HCT116 (cell line): Measurements from ENCODE around the gene ZBTB33. TPM values are rescaled to one million over a fixed set of nuclear protein-coding genes. Genes with fewer than 3 reads are reported as not detected.

Experiments
- ATAC-seq: fragments of 200-7000 bp; cut with Tn5 transposase; 2 replicates; pipeline ENCODE4 v1.9.1; 2020; ENCODE audit warnings: mild to moderate bottlenecking, moderate library complexity
- BruUV-seq: library from RNA; stranded (reverse); fragments of 400-500 nt; replicated peaks from 2 replicates; lab custom pipeline; 2021; lab: Mats Ljungman, UMichigan
- CTCF ChIA-PET: fragments of 300-600 bp; sonication (Branson Sonifier 250); formaldehyde crosslinking; loops from one replicate; lab custom pipeline; 2021; ENCODE audit warnings: antibody characterized with exemption; lab: Charles Lee
- POLR2A ChIA-PET: fragments of 300-600, 350-600 bp; sonication (Branson Sonifier 250); formaldehyde crosslinking; loops from one replicate; lab custom pipeline; 2021; ENCODE audit warnings: antibody characterized with exemption; lab: Charles Lee
- RAD21 ChIA-PET, 2 experiments: fragments of 300-600 bp; sonication (Branson Sonifier 250); formaldehyde crosslinking; loops; one replicate each; lab custom pipeline; 2023; ENCODE audit warnings: low total read pairs in 2 of 2; ENCODE audit not compliant: uncharacterized antibody in 2 of 2, unreplicated experiment in 2 of 2, low non-redundant PET in 1 of 2; lab: Charles Lee
- DNase-seq: peaks from one replicate; pipeline ENCODE4 v3.0.0-alpha.2; 2010; ENCODE audit warnings: low read depth, low spot score
- H2AFZ ChIP-seq: fragments of 200-600 bp; shearing (Covaris generic), sonication (generic); 2 replicates; pipeline ENCODE4 v1.6.1; 2017; ENCODE audit warnings: low read depth, mixed run types, mixed read lengths, antibody characterized with exemption, low read length; ENCODE audit not compliant: poor library complexity, severe bottlenecking
- H3K27ac ChIP-seq: 2 replicates; pipeline ENCODE4 v1.5.1; 2012; ENCODE audit warnings: low read depth, low read length
- H3K27me3 ChIP-seq: fragments of 200-600 bp; sonication (generic); 2 replicates; pipeline ENCODE4 v1.6.1; 2016; ENCODE audit warnings: mixed run types, low read length, mixed read lengths; ENCODE audit not compliant: insufficient read depth
- H3K36me3 ChIP-seq, 2 experiments: fragments of 200-500 bp in 1 of 2; fragments of 200-600 bp in 1 of 2; sonication (Bioruptor generic) in 1 of 2; sonication (generic) in 1 of 2; 2 replicates each; pipeline versions ENCODE4 v1.5.1 to v1.6.1; 2014 to 2016; ENCODE audit warnings: low read length in 2 of 2, inconsistent platforms in 1 of 2, mixed read lengths in 1 of 2, mixed run types in 1 of 2; ENCODE audit not compliant: insufficient read depth in 2 of 2, control insufficient read depth in 1 of 2
- H3K4me1 ChIP-seq, 2 experiments: fragments of 200-600 bp in 1 of 2; sonication (generic) in 1 of 2; 2 replicates each; pipeline versions ENCODE4 v1.5.1 to v1.6.1; 2012 to 2017; ENCODE audit warnings: low read length in 2 of 2, inconsistent platforms in 1 of 2, mild to moderate bottlenecking in 1 of 2, mixed read lengths in 1 of 2, mixed run types in 1 of 2, moderate library complexity in 1 of 2; ENCODE audit not compliant: insufficient read depth in 2 of 2, control insufficient read depth in 1 of 2
- H3K4me2 ChIP-seq: fragments of 200-600 bp; sonication (generic); 2 replicates; pipeline ENCODE4 v1.6.1; 2017; ENCODE audit warnings: mixed run types, low read length, mixed read lengths
- H3K4me3 ChIP-seq, 2 experiments: fragments of 200-600 bp in 1 of 2; sonication (generic) in 1 of 2; replicated peaks in 1 of 2; 2 replicates each; pipeline ENCODE4 v1.5.1; 2011 to 2016; ENCODE audit warnings: low read length in 2 of 2, control low read depth in 1 of 2, low read depth in 1 of 2, mild to moderate bottlenecking in 1 of 2, mixed read lengths in 1 of 2, mixed run types in 1 of 2
- H3K79me2 ChIP-seq: fragments of 200-600 bp; sonication (generic); 2 replicates; pipeline ENCODE4 v1.6.1; 2017; ENCODE audit warnings: mild to moderate bottlenecking, mixed run types, low read length, moderate library complexity, mixed read lengths; ENCODE audit not compliant: insufficient read depth
- H3K9ac ChIP-seq: fragments of 200-600 bp; sonication (generic); 2 replicates; pipeline ENCODE4 v1.6.1; 2016; ENCODE audit warnings: low read length, mixed read lengths
- H3K9me2 ChIP-seq: fragments of 200-600 bp; sonication (generic), shearing (Covaris generic); 2 replicates; pipeline ENCODE4 v1.6.1; 2017; ENCODE audit warnings: mixed run types, mild to moderate bottlenecking, moderate library complexity; ENCODE audit not compliant: insufficient read depth
- H3K9me3 ChIP-seq, 2 experiments: fragments of 200-500 bp in 1 of 2; fragments of 200-600 bp in 1 of 2; sonication (Bioruptor generic) in 1 of 2; sonication (generic) in 1 of 2; 2 replicates each; pipeline ENCODE4 v1.6.1; 2014 to 2017; ENCODE audit warnings: low read length in 2 of 2, mixed read lengths in 2 of 2, inconsistent platforms in 1 of 2, low read depth in 1 of 2, mild to moderate bottlenecking in 1 of 2, mixed run types in 1 of 2, moderate library complexity in 1 of 2; ENCODE audit not compliant: control insufficient read depth in 1 of 2, insufficient read depth in 1 of 2
- H4K20me1 ChIP-seq: fragments of 200-600 bp; sonication (generic), shearing (Covaris generic); 2 replicates; pipeline ENCODE4 v1.6.1; 2017; ENCODE audit warnings: mixed run types, mild to moderate bottlenecking, moderate library complexity; ENCODE audit not compliant: insufficient read depth
- CEBPB ChIP-seq: IDR thresholded peaks from 2 replicates; pipeline ENCODE4 v1.6.1; 2012; ENCODE audit warnings: low read depth
- EGR1 ChIP-seq: IDR thresholded peaks from 2 replicates; pipeline ENCODE4 v1.6.1; 2012; ENCODE audit warnings: low read depth
- ELF1 ChIP-seq: IDR thresholded peaks from 2 replicates; pipeline ENCODE4 v1.6.1; 2012; ENCODE audit warnings: low read depth, borderline replicate concordance
- EZH2 ChIP-seq: fragments of 200-600 bp; sonication (generic); IDR thresholded peaks from 2 replicates; pipeline ENCODE4 v1.6.1; 2017; ENCODE audit warnings: antibody characterized with exemption, mixed run types
- EZH2phosphoT487 ChIP-seq: fragments of 200-600 bp; IDR thresholded peaks from 2 replicates; pipeline ENCODE4 v1.6.1; 2018; ENCODE audit warnings: antibody characterized with exemption, borderline replicate concordance
- JUND ChIP-seq: IDR thresholded peaks from 2 replicates; pipeline ENCODE4 v1.6.1; 2012
- POLR2A ChIP-seq: IDR thresholded peaks from 2 replicates; pipeline ENCODE4 v1.7.0; 2011; ENCODE audit warnings: borderline replicate concordance; ENCODE audit not compliant: insufficient read depth, insufficient read length; ENCODE audit errors: extremely low read depth
- POLR2AphosphoS5 ChIP-seq: IDR thresholded peaks from 2 replicates; pipeline ENCODE4 v1.6.1; 2011; ENCODE audit warnings: mild to moderate bottlenecking, low read depth, low read length, moderate library complexity
- REST ChIP-seq: IDR thresholded peaks from 2 replicates; pipeline ENCODE4 v1.6.1; 2012; ENCODE audit warnings: low read depth
- SIN3A ChIP-seq: IDR thresholded peaks from 2 replicates; pipeline ENCODE4 v1.6.1; 2012; ENCODE audit warnings: low read depth
- SP1 ChIP-seq: IDR thresholded peaks from 2 replicates; pipeline ENCODE4 v1.6.1; 2012; ENCODE audit warnings: low read depth
- TCF7L2 ChIP-seq: IDR thresholded peaks from 2 replicates; pipeline ENCODE4 v1.7.0; 2011; ENCODE audit warnings: borderline replicate concordance, inconsistent platforms; ENCODE audit not compliant: insufficient read depth, insufficient read length; ENCODE audit errors: extremely low read depth
- YY1 ChIP-seq: IDR thresholded peaks from 2 replicates; pipeline ENCODE4 v1.6.1; 2011; ENCODE audit warnings: low read length, low read depth, moderate library complexity, mild to moderate bottlenecking; ENCODE audit not compliant: insufficient replicate concordance; ENCODE audit errors: extremely low read depth
- ZBTB33 ChIP-seq: IDR thresholded peaks from 2 replicates; pipeline ENCODE4 v1.6.1; 2011; ENCODE audit warnings: mild to moderate bottlenecking, low read length, moderate library complexity; ENCODE audit not compliant: insufficient replicate concordance; ENCODE audit errors: extremely low read depth
- ZFX ChIP-seq: fragments of 450-650 bp; IDR thresholded peaks from 2 replicates; pipeline ENCODE4 v1.6.1; 2017
- ZNF274 ChIP-seq: fragments of 200-500 bp; sonication (Bioruptor generic); IDR thresholded peaks from 2 replicates; pipeline ENCODE4 v1.6.1; 2014; ENCODE audit warnings: mild to moderate bottlenecking, low read depth, low read length, inconsistent platforms
- intact Hi-C: fragments of 100-400 bp; cut with micrococcal nuclease; formaldehyde crosslinking; loops from 2 replicates; pipeline ENCODE4 v1.10.0; 2022
- total RNA-seq: library from RNA; stranded (reverse); gene quantifications from one replicate; pipeline ENCODE4 v1.2.1, GENCODE V29; 2021; ENCODE audit not compliant: unreplicated experiment
- TF ChIP-seq, protein P1 (sequence below): IDR thresholded peaks from 2 replicates; pipeline ENCODE4 v1.6.1; 2012

Gene ZBTB33
- total RNA-seq, 1 experiment from 2014 or later, result 12.3 TPM

DNA sequence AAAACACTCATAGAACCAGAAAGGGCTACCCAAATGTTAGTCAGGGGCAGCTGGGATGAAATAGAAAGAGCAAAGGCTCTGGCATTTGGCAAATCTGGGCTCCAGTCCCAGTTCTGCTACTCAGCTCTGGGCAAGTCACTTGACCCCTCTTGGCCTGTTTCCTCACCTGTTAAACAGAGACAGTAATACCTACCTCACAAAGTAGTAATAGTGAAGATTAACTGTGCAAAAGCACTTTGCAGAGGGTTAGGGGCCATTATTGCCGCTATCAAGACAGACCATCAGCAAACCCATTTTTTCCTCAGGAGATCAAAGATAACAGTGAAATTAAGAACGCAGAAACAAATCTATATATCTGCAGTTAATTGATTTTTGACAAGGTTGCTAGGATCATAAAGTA lies 20.6 kb downstream of the ZBTB33 start:
- Histone ChIP-seq H3K27ac (no peak overlapping the region), H3K27me3 (no peaks in the 10 kb centered on the region), H2AFZ (no peak overlapping the region), H3K79me2 (no peaks in the 10 kb centered on the region), H3K36me3 (no peaks in the 10 kb centered on the region), H3K4me1 (no peaks in the 10 kb centered on the region), H3K4me3 (no peak overlapping the region), H3K4me2 (no peak overlapping the region), H4K20me1 (no peaks in the 10 kb centered on the region), H3K9me2 (no peaks in the 10 kb centered on the region), H3K9me3 (no peaks in the 10 kb centered on the region), H3K9ac (no peak overlapping the region)
- DNase-seq (no peak), ATAC-seq (no peak)
- CTCF ChIA-PET, result no interaction called here
- POLR2A ChIA-PET, result no interaction called here
- no TSS peak for BruUV-seq
- RAD21 ChIA-PET, result no interaction called here
- TF ChIP-seq ZFX, result no peak
- TF ChIP-seq ZNF274, result no peak
- no peak for TF ChIP-seq EZH2phosphoT487
- TF ChIP-seq YY1, result no peak
- no peak for TF ChIP-seq CEBPB
- TF ChIP-seq EZH2, result no peak
- TF ChIP-seq POLR2AphosphoS5, result no peak
- TF ChIP-seq, protein P1, sequence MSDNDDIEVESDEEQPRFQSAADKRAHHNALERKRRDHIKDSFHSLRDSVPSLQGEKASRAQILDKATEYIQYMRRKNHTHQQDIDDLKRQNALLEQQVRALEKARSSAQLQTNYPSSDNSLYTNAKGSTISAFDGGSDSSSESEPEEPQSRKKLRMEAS, result no peak
- TF ChIP-seq REST, result no peak
- no peak for TF ChIP-seq JUND
- TF ChIP-seq SIN3A, result no peak
- TF ChIP-seq EGR1, result no peak
- TF ChIP-seq SP1, result no peak
- no peak for TF ChIP-seq ZBTB33
- no peak for TF ChIP-seq POLR2A
- no peak for TF ChIP-seq TCF7L2
- no peak for TF ChIP-seq ELF1
- intact Hi-C loops, result no loop called here
